Astrocyte (in vitro differentiated cells and primary cell): ENCODE data around the gene AAMP. TPM values are rescaled to one million over a fixed set of nuclear protein-coding genes. Genes with fewer than 3 reads are reported as not detected.

ENCODE experiments used
- DNase-seq: peaks from one replicate; pipeline ENCODE4 v3.0.0-alpha.2; 2010; ENCODE audit warnings: low read depth
- FAIRE-seq: peaks from 2 replicates; lab custom pipeline; 2011; peaks lifted over from hg19 to GRCh38; lab: Jason Lieb, UNC
- H2AFZ ChIP-seq: 2 replicates; pipeline ENCODE4 v1.6.0; 2012; ENCODE audit warnings: low read depth, low read length, inconsistent platforms
- H3K27ac ChIP-seq: 2 replicates; pipeline ENCODE4 v1.5.1; 2011; ENCODE audit warnings: low read depth, low read length, inconsistent platforms
- H3K27me3 ChIP-seq: 2 replicates; pipeline ENCODE4 v1.6.0; 2011; ENCODE audit warnings: low read length, inconsistent platforms; ENCODE audit not compliant: insufficient read depth
- H3K36me3 ChIP-seq: 2 replicates; pipeline ENCODE4 v1.5.1; 2011; ENCODE audit warnings: low read length, inconsistent platforms; ENCODE audit not compliant: insufficient read depth
- H3K4me1 ChIP-seq: 2 replicates; pipeline ENCODE4 v1.5.1; 2011; ENCODE audit warnings: low read length, inconsistent platforms; ENCODE audit not compliant: insufficient read depth
- H3K4me2 ChIP-seq: 2 replicates; pipeline ENCODE4 v1.6.0; 2012; ENCODE audit warnings: low read length, inconsistent platforms
- H3K4me3 ChIP-seq: 2 replicates; pipeline ENCODE4 v1.5.1; 2011; ENCODE audit warnings: low read depth, mild to moderate bottlenecking, low read length, inconsistent platforms; ENCODE audit not compliant: insufficient read depth
- H3K79me2 ChIP-seq: 2 replicates; pipeline ENCODE4 v1.6.0; 2012; ENCODE audit warnings: mild to moderate bottlenecking, low read length, inconsistent platforms; ENCODE audit not compliant: insufficient read depth
- H3K9ac ChIP-seq: 2 replicates; pipeline ENCODE4 v1.6.0; 2012; ENCODE audit warnings: mild to moderate bottlenecking, low read length, inconsistent platforms
- H3K9me3 ChIP-seq: 2 replicates; pipeline ENCODE4 v1.5.1; 2012; ENCODE audit warnings: low read depth, mild to moderate bottlenecking, low read length, inconsistent platforms; ENCODE audit not compliant: insufficient read depth
- H4K20me1 ChIP-seq: 2 replicates; pipeline ENCODE4 v1.6.0; 2012; ENCODE audit warnings: low read length, inconsistent platforms; ENCODE audit not compliant: insufficient read depth
- H3K27ac Mint-ChIP-seq: one replicate; pipeline ENCODE4 v1.8.0; 2021; ENCODE audit warnings: mild to moderate bottlenecking, mixed read lengths; ENCODE audit not compliant: unreplicated experiment
- H3K27me3 Mint-ChIP-seq: one replicate; pipeline ENCODE4 v1.8.0; 2021; ENCODE audit warnings: low read depth, mixed read lengths; ENCODE audit not compliant: unreplicated experiment
- H3K36me3 Mint-ChIP-seq: one replicate; pipeline ENCODE4 v1.8.0; 2021; ENCODE audit warnings: low read depth, mixed read lengths; ENCODE audit not compliant: unreplicated experiment
- H3K4me1 Mint-ChIP-seq: one replicate; pipeline ENCODE4 v1.8.0; 2021; ENCODE audit warnings: low read depth, mixed read lengths; ENCODE audit not compliant: unreplicated experiment
- H3K4me3 Mint-ChIP-seq: one replicate; pipeline ENCODE4 v1.8.0; 2021; ENCODE audit warnings: mild to moderate bottlenecking, moderate library complexity, mixed read lengths; ENCODE audit not compliant: unreplicated experiment
- H3K9me3 Mint-ChIP-seq: one replicate; pipeline ENCODE4 v1.8.0; 2021; ENCODE audit warnings: mild to moderate bottlenecking, mixed read lengths; ENCODE audit not compliant: unreplicated experiment
- CTCF ChIP-seq: IDR thresholded peaks from 2 replicates; pipeline ENCODE4 v1.5.1; 2011; ENCODE audit warnings: low read depth, mild to moderate bottlenecking, inconsistent platforms, low read length, moderate library complexity; ENCODE audit not compliant: insufficient read depth
- EZH2 ChIP-seq: IDR thresholded peaks from 2 replicates; pipeline ENCODE4 v1.6.1; 2012; ENCODE audit warnings: mild to moderate bottlenecking, low read length, inconsistent platforms; ENCODE audit not compliant: insufficient read depth
- total RNA-seq: library from RNA; stranded (reverse); gene quantifications from 2 replicates; pipeline ENCODE4 v1.2.1, GENCODE V29; 2021

Gene AAMP
- total RNA-seq, 1 donor from 2014 or later, result 87.3 TPM

GRCh38 chr2:218272531-218273212, 2.7 kb upstream of the AAMP start:
- H3K4me1 Mint-ChIP-seq, result peaks cover 12% of the 10 kb centered on the region
- peak; percentile 70 for DNase-seq
- no peak overlapping the region for H3K4me3 Mint-ChIP-seq
- H3K36me3 ChIP-seq, result peaks cover 32% of the 10 kb centered on the region
- H2AFZ ChIP-seq, result no peak overlapping the region
- no peaks in the 10 kb centered on the region for H3K27me3 Mint-ChIP-seq
- H3K27ac Mint-ChIP-seq, result no peak overlapping the region
- FAIRE-seq, result no peak
- peak overlapping the region; percentile 51 for H3K4me2 ChIP-seq
- peaks cover 10% of the 10 kb centered on the region for H3K36me3 Mint-ChIP-seq
- peaks cover 17% of the 10 kb centered on the region for H3K4me1 ChIP-seq
- no peaks in the 10 kb centered on the region for H3K9me3 ChIP-seq
- H3K9ac ChIP-seq, result peak overlapping the region; percentile 42
- H3K4me3 ChIP-seq, result no peak overlapping the region
- H3K79me2 ChIP-seq, result peaks cover 30% of the 10 kb centered on the region
- no peaks in the 10 kb centered on the region for H3K9me3 Mint-ChIP-seq
- peaks cover 10% of the 10 kb centered on the region for H4K20me1 ChIP-seq
- H3K27me3 ChIP-seq, result no peaks in the 10 kb centered on the region
- TF ChIP-seq EZH2, result no peak
- peak; percentile 81 for TF ChIP-seq CTCF
- H3K27ac ChIP-seq, result no peak overlapping the region

GRCh38 chr2:218271865-218272530, 2.1 kb upstream of the AAMP start:
- peaks cover 14% of the 10 kb centered on the region for H3K36me3 Mint-ChIP-seq
- Histone ChIP-seq H3K4me1 (peaks cover 17% of the 10 kb centered on the region), H3K4me2 (peak overlapping the region; percentile 87), H3K4me3 (no peak overlapping the region), H4K20me1 (peaks cover 17% of the 10 kb centered on the region), H3K9ac (peak overlapping the region; percentile 86), H3K36me3 (peaks cover 30% of the 10 kb centered on the region), H3K79me2 (peaks cover 37% of the 10 kb centered on the region), H3K27ac (no peak overlapping the region), H3K9me3 (no peaks in the 10 kb centered on the region), H2AFZ (no peak overlapping the region), H3K27me3 (no peaks in the 10 kb centered on the region)
- no peak overlapping the region for H3K27ac Mint-ChIP-seq
- FAIRE-seq (no peak), DNase-seq (no peak)
- no peaks in the 10 kb centered on the region for H3K9me3 Mint-ChIP-seq
- H3K27me3 Mint-ChIP-seq, result no peaks in the 10 kb centered on the region
- H3K4me3 Mint-ChIP-seq, result peak overlapping the region; percentile 98
- no peak for TF ChIP-seq EZH2
- no peak for TF ChIP-seq CTCF
- peaks cover 12% of the 10 kb centered on the region for H3K4me1 Mint-ChIP-seq

GRCh38 chr2:218271487-218271797, 1.5 kb upstream of the AAMP start:
- FAIRE-seq, result no peak
- Histone ChIP-seq H3K27me3 (no peaks in the 10 kb centered on the region), H3K4me1 (peaks cover 17% of the 10 kb centered on the region), H3K4me3 (peak overlapping the region; percentile 73), H3K9ac (peak overlapping the region; percentile 86), H4K20me1 (peaks cover 21% of the 10 kb centered on the region), H2AFZ (no peak overlapping the region), H3K4me2 (peak overlapping the region; percentile 87), H3K36me3 (peaks cover 32% of the 10 kb centered on the region), H3K79me2 (peaks cover 37% of the 10 kb centered on the region), H3K9me3 (no peaks in the 10 kb centered on the region), H3K27ac (no peak overlapping the region)
- DNase-seq, result no peak
- peak overlapping the region; percentile 1 for H3K27ac Mint-ChIP-seq
- no peaks in the 10 kb centered on the region for H3K9me3 Mint-ChIP-seq
- peaks cover 15% of the 10 kb centered on the region for H3K36me3 Mint-ChIP-seq
- no peaks in the 10 kb centered on the region for H3K27me3 Mint-ChIP-seq
- peak overlapping the region; percentile 98 for H3K4me3 Mint-ChIP-seq
- peaks cover 12% of the 10 kb centered on the region for H3K4me1 Mint-ChIP-seq
- no peak for TF ChIP-seq CTCF
- no peak for TF ChIP-seq EZH2
